Adrenal gland (tissue), 12 donors: ENCODE measurements around the gene MALRD1. TPM values are rescaled to one million over a fixed set of nuclear protein-coding genes. Genes with fewer than 3 reads are reported as not detected.

Source experiments
- DNase-seq, 7 donors: peaks; one replicate each; pipeline ENCODE4 v3.0.0-alpha.2; 2019 to 2020
- H3K27ac ChIP-seq, 5 donors: fragments of 200-600 bp; sonication (generic) in 4 of 5; 1 replicate in 3 of 5; 2 replicates in 2 of 5; pipeline versions ENCODE4 v1.5.1 to v1.8.0; 2016 to 2020; ENCODE audit warnings: mild to moderate bottlenecking in 1 of 5
- H3K27me3 ChIP-seq: fragments of 200-600 bp; 2 replicates; pipeline ENCODE4 v1.8.0; 2021
- H3K36me3 ChIP-seq, 2 donors: fragments of 200-600 bp; replicated peaks in 1 of 2; 1 replicate in 1 of 2; 2 replicates in 1 of 2; pipeline versions ENCODE4 v1.5.1 to v1.8.0; 2018 to 2022
- H3K4me1 ChIP-seq, 2 donors: fragments of 200-600 bp; replicated peaks in 1 of 2; 1 replicate in 1 of 2; 2 replicates in 1 of 2; pipeline versions ENCODE4 v1.5.1 to v1.8.0; 2018 to 2021
- H3K4me3 ChIP-seq, 4 donors: fragments of 200-600 bp; sonication (generic) in 3 of 4; one replicate each; pipeline ENCODE4 v1.5.1; 2016 to 2018
- H3K9me3 ChIP-seq, 3 donors: fragments of 200-600 bp; sonication (generic) in 1 of 3; replicated peaks in 1 of 3; 1 replicate in 2 of 3; 2 replicates in 1 of 3; pipeline versions ENCODE4 v1.5.1 to v1.8.0; 2016 to 2021
- CTCF ChIP-seq, 6 experiments: fragments of 450-650 bp in 4 of 6; fragments of 200-600 bp in 2 of 6; sonication (generic) in 1 of 6; IDR thresholded peaks; 1 replicate in 5 of 6; 2 replicates in 1 of 6; pipeline versions ENCODE4 v1.5.1 to v1.8.0; 2016 to 2021; ENCODE audit warnings: antibody characterized with exemption in 6 of 6, mild to moderate bottlenecking in 2 of 6, moderate library complexity in 1 of 6
- POLR2A ChIP-seq, 2 donors: fragments of 450-650 bp; IDR thresholded peaks; one replicate each; pipeline ENCODE4 v1.6.1; 2017; ENCODE audit warnings: antibody characterized with exemption in 2 of 2, mild to moderate bottlenecking in 2 of 2, moderate library complexity in 1 of 2
- WGBS, 4 donors: extraction: QIAGEN DNeasy Blood & Tissue Kit in 2 of 4; methylation state at CpG; one replicate each; pipeline versions ENCODE4 v1.1.5 to v1.1.7; 2013 to 2017; 5-methylcytosine and 5-hydroxymethylcytosine counted together
- intact Hi-C, 2 donors: fragments of 100-400 bp; cut with DNase I; formaldehyde crosslinking; loops; one replicate each; pipeline versions ENCODE4 v1.14.1 to v1.15.0; 2022 to 2023
- polyA plus RNA-seq, 3 donors: library from polyadenylated mRNA; stranded (reverse); fragments of 200-250 nt in 2 of 3; fragments of 350-450 nt in 1 of 3; fragmentation: Illumina TruSeq in 1 of 3; extraction: RNeasy Lipid Tissue Mini Kit (QIAGEN cat#74804) in 1 of 3; gene quantifications; one replicate each; pipeline ENCODE4 v1.2.3, GENCODE V29; 2013 to 2014
- total RNA-seq, 9 donors: library from RNA; depleted of rRNA in 4 of 9; stranded (reverse); fragments of >200 nt in 4 of 9; fragments of 120-200 nt in 1 of 9; fragmentation: NEBNext Ultra II Directional in 1 of 9; extraction: Animal tissue kit (Norgen Biotek cat#: 25700) in 1 of 9; gene quantifications; one replicate each; pipeline versions ENCODE4 v1.1.0 to v1.2.4, GENCODE V29; 2013 to 2023
- donor health status: healthy with polysubstance abuse.
- donor health status: Bipolar disorder and iron deficiency.
- donor health status: DM: yes; HTN: yes; CAD: no.
- donor health status: DM: no; HTN: no; CAD: no.
- donor health status: DM: no; HTN: no; CAD: no.
- donor health status: DM: yes; HTN: yes; CAD: no.

The MALRD1 gene
- total and polyA plus RNA-seq, 12 donors = 0.48 to 6.2 (median 1.9) TPM

GRCh38 chr10:19659920-19660655 is 611.5 kb downstream of the MALRD1 start:
- H3K4me3 ChIP-seq = no peak overlapping the region
- 80 to 87% (median 84%) methylated on average over 4 of the region's 4 CpGs for WGBS, 4 donors
- no peak overlapping the region for H3K27ac ChIP-seq
- no peaks in the 10 kb centered on the region for H3K36me3 ChIP-seq
- TF ChIP-seq POLR2A (IDR thresholded peaks at IDR 0.05) (no peak), CTCF (IDR thresholded peaks at IDR 0.05) (no peak)
- no peaks in the 10 kb centered on the region for H3K9me3 ChIP-seq
- intact Hi-C loops = no loop called here
- no peaks in the 10 kb centered on the region for H3K27me3 ChIP-seq
- no peak for DNase-seq
- H3K4me1 ChIP-seq = peaks cover 10% of the 10 kb centered on the region in 2 donors

- TF ChIP-seq POLR2A (IDR thresholded peaks at IDR 0.05) (no peak), CTCF (IDR thresholded peaks at IDR 0.05) (no peak)
- 33 to 100% (median 97%) methylated on average over 1 of the region's 1 CpG for WGBS, 4 donors
- intact Hi-C loops = no loop called here
- H3K27me3 ChIP-seq = no peaks in the 10 kb centered on the region
- H3K36me3 ChIP-seq = no peaks in the 10 kb centered on the region
- no peak for DNase-seq
- no peaks in the 10 kb centered on the region for H3K4me1 ChIP-seq
- H3K4me3 ChIP-seq = no peak overlapping the region
- no peak overlapping the region for H3K27ac ChIP-seq
- H3K9me3 ChIP-seq = no peaks in the 10 kb centered on the region
These were observed 614.7 kb downstream of the MALRD1 start for GRCh38 chr10:19663344-19663743.

- WGBS, 4 donors = 80 to 90% (median 86%) methylated on average over 5 of the region's 5 CpGs
- intact Hi-C loops = no loop called here
- no peak for DNase-seq
- H3K4me1 ChIP-seq = no peaks in the 10 kb centered on the region
- H3K4me3 ChIP-seq = no peak overlapping the region
- H3K27ac ChIP-seq = no peak overlapping the region
- H3K27me3 ChIP-seq = no peaks in the 10 kb centered on the region
- TF ChIP-seq POLR2A (IDR thresholded peaks at IDR 0.05) = no peak
- TF ChIP-seq CTCF (IDR thresholded peaks at IDR 0.05) = no peak
- H3K36me3 ChIP-seq = no peaks in the 10 kb centered on the region
- H3K9me3 ChIP-seq = no peaks in the 10 kb centered on the region
These were observed 619.5 kb downstream of the MALRD1 start for GRCh38 chr10:19668116-19668515.

GRCh38 chr10:19676063-19676462 is 627.5 kb downstream of the MALRD1 start:
- WGBS, 4 donors = 83 to 91% (median 89%) methylated on average over 4 of the region's 4 CpGs
- no peak overlapping the region for H3K4me3 ChIP-seq
- no peaks in the 10 kb centered on the region for H3K9me3 ChIP-seq
- H3K36me3 ChIP-seq = no peaks in the 10 kb centered on the region
- H3K4me1 ChIP-seq = no peaks in the 10 kb centered on the region
- intact Hi-C loops = no loop called here
- DNase-seq = no peak
- H3K27me3 ChIP-seq = no peaks in the 10 kb centered on the region
- no peak overlapping the region for H3K27ac ChIP-seq
- TF ChIP-seq POLR2A (IDR thresholded peaks at IDR 0.05) (no peak), CTCF (IDR thresholded peaks at IDR 0.05) (no peak)
